ENCODE data around the gene CADM4.

DNA sequence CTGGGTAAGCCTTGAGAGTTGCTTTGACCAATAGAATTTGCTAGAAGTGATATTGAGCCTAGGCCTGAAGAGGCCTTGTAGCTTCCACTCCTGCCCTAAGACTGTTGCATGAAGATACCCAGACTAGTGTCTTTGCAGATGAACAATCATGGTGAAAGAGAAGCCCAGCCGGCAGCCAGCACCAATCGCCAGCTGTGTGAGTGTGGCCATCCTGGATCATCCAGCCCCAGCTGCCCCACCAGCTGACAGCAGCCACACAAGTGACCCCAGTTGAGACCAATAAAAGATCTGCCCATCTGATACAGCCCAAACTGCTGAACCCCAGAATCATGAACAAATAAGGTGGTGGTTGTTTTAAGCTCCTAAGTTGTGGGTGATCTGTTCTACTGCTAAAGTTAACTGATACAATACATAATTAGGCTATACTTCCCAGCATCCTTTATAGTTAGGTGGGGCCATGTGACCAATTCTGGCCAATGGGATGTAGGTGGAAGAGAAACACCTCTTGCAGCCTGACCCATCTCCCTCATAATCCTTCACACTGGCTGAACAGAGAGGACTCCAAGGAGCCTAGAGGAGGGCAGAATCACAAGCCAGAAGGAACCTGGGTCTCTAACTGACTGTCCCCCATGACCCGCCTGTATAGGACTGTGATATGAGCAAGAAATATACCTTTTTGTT lies 10.9 kb downstream of the CADM4 start:
- TF ChIP-seq CTCF (conservative IDR thresholded peaks at IDR 0.05; ENCODE audit: low read depth, low read length), result no peak
- no peak for TF ChIP-seq EZH2 (IDR thresholded peaks at IDR 0.05; ENCODE audit: borderline replicate concordance, low read depth, low read length, poor library complexity, severe bottlenecking)
